HL-60 (cell line): ENCODE measurements around the gene CCNYL1.

ENCODE experiments used
- CTCF ChIP-seq: IDR thresholded peaks from one replicate; pipeline ENCODE4 v1.5.1; 2011; ENCODE audit warnings: low read length, control low read depth, inconsistent platforms; ENCODE audit not compliant: insufficient read depth
- GABPA ChIP-seq: IDR thresholded peaks from 2 replicates; pipeline ENCODE4 v1.6.1; 2012; ENCODE audit warnings: low read depth
- POLR2AphosphoS5 ChIP-seq: IDR thresholded peaks from 2 replicates; pipeline ENCODE4 v1.6.1; 2012; ENCODE audit warnings: low read depth
- REST ChIP-seq: IDR thresholded peaks from 2 replicates; pipeline ENCODE4 v1.6.1; 2012; ENCODE audit warnings: low read depth; ENCODE audit not compliant: insufficient replicate concordance
- SPI1 ChIP-seq: IDR thresholded peaks from 2 replicates; pipeline ENCODE4 v1.6.1; 2012; ENCODE audit warnings: low read depth, mild to moderate bottlenecking, borderline replicate concordance

- TF ChIP-seq CTCF (no peak), POLR2AphosphoS5 (no peak), GABPA (no peak), REST (no peak), SPI1 (no peak)
Measured at GRCh38 chr2:207692206-207693065, 19.0 kb upstream of the CCNYL1 start.
